IMR-90 (cell line): ENCODE data around the gene TNK1. TPM values are rescaled to one million over a fixed set of nuclear protein-coding genes. Genes with fewer than 3 reads are reported as not detected.

Source experiments
- ATAC-seq: fragments of 200-7000 bp; cut with Tn5 transposase; 2 replicates; pipeline ENCODE4 v1.9.1; 2020; ENCODE audit warnings: low read depth, mild to moderate bottlenecking, moderate library complexity
- BruUV-seq: library from RNA; stranded (reverse); fragments of 400-500 nt; replicated peaks from 2 replicates; lab custom pipeline; 2021; lab: Mats Ljungman, UMichigan
- CTCF ChIA-PET: fragments of 300-600 bp; formaldehyde crosslinking; extraction: SDS; loops from one replicate; lab custom pipeline; 2021; ENCODE audit warnings: antibody characterized with exemption; lab: Yijun Ruan, JAX
- POLR2A ChIA-PET: fragments of 300-600 bp; sonication (Branson Sonifier 250); formaldehyde crosslinking; loops from one replicate; lab custom pipeline; 2022; ENCODE audit warnings: antibody characterized with exemption; ENCODE audit not compliant: unreplicated experiment; lab: Charles Lee
- DNase-seq: peaks from one replicate; pipeline ENCODE4 v3.0.0; 2013
- H2AFZ ChIP-seq: replicated peaks from 2 replicates; pipeline ENCODE3; 2013; ENCODE audit warnings: low read length, mild to moderate bottlenecking; ENCODE audit not compliant: poor library complexity
- H2AK5ac ChIP-seq: 2 replicates; pipeline ENCODE4 v1.6.1; 2013; ENCODE audit warnings: low read depth, low read length, inconsistent platforms
- H2AK9ac ChIP-seq: replicated peaks from 2 replicates; pipeline ENCODE3; 2013; ENCODE audit warnings: mild to moderate bottlenecking, low read depth, low read length, moderate library complexity; ENCODE audit not compliant: poor library complexity
- H2BK120ac ChIP-seq: 2 replicates; pipeline ENCODE4 v1.6.1; 2013; ENCODE audit warnings: low read depth, low read length, inconsistent platforms
- H2BK15ac ChIP-seq: 3 replicates; pipeline ENCODE4 v1.6.1; 2013; ENCODE audit warnings: low read depth, low read length, inconsistent platforms
- H2BK20ac ChIP-seq: 2 replicates; pipeline ENCODE4 v1.6.1; 2013; ENCODE audit warnings: low read depth, mild to moderate bottlenecking, inconsistent platforms, low read length, moderate library complexity
- H2BK5ac ChIP-seq: 2 replicates; pipeline ENCODE4 v1.6.1; 2013; ENCODE audit warnings: mild to moderate bottlenecking, low read depth, low read length, inconsistent platforms; ENCODE audit not compliant: poor library complexity, severe bottlenecking
- H3K14ac ChIP-seq: replicated peaks from 2 replicates; pipeline ENCODE4 v1.6.1; 2013; ENCODE audit warnings: low read depth, low read length, inconsistent platforms
- H3K18ac ChIP-seq: 2 replicates; pipeline ENCODE4 v1.6.1; 2013; ENCODE audit warnings: low read depth, low read length, control low read depth
- H3K23ac ChIP-seq: 2 replicates; pipeline ENCODE4 v1.6.1; 2013; ENCODE audit warnings: low read depth, low read length, inconsistent platforms
- H3K27ac ChIP-seq: 2 replicates; pipeline ENCODE4 v1.5.1; 2013; ENCODE audit warnings: mild to moderate bottlenecking, control low read depth, low read length; ENCODE audit not compliant: insufficient read depth
- H3K27me3 ChIP-seq: 2 replicates; pipeline ENCODE4 v1.6.1; 2013; ENCODE audit warnings: low read length; ENCODE audit not compliant: control insufficient read depth, insufficient read depth
- H3K36me3 ChIP-seq: 2 replicates; pipeline ENCODE4 v1.6.1; 2013; ENCODE audit warnings: low read length, mixed read lengths; ENCODE audit not compliant: control insufficient read depth, insufficient read depth
- H3K4ac ChIP-seq: 2 replicates; pipeline ENCODE4 v1.6.1; 2013; ENCODE audit warnings: low read depth, low read length, inconsistent platforms
- H3K4me1 ChIP-seq: 2 replicates; pipeline ENCODE4 v1.6.1; 2013; ENCODE audit warnings: low read length, mixed read lengths; ENCODE audit not compliant: control insufficient read depth, insufficient read depth
- H3K4me2 ChIP-seq: 2 replicates; pipeline ENCODE4 v1.6.1; 2013; ENCODE audit warnings: low read depth, mild to moderate bottlenecking, control low read depth, low read length, moderate library complexity
- H3K4me3 ChIP-seq: 2 replicates; pipeline ENCODE4 v1.5.1; 2013; ENCODE audit warnings: low read depth, mild to moderate bottlenecking, control low read depth, low read length, moderate library complexity; ENCODE audit not compliant: insufficient read depth
- H3K56ac ChIP-seq: 2 replicates; pipeline ENCODE4 v1.6.1; 2013; ENCODE audit warnings: low read length, inconsistent platforms; ENCODE audit not compliant: insufficient read depth; ENCODE audit errors: extremely low read depth
- H3K79me1 ChIP-seq, 2 experiments: 2 replicates each; pipeline ENCODE4 v1.6.1; 2013; ENCODE audit warnings: low read length in 2 of 2, inconsistent platforms in 1 of 2, low read depth in 1 of 2
- H3K9ac ChIP-seq: 2 replicates; pipeline ENCODE4 v1.6.1; 2013; ENCODE audit warnings: low read depth, low read length, control low read depth
- H3K9me1 ChIP-seq: 2 replicates; pipeline ENCODE4 v1.6.1; 2013; ENCODE audit warnings: low read length, inconsistent platforms; ENCODE audit not compliant: insufficient read depth
- H3K9me3 ChIP-seq: 2 replicates; pipeline ENCODE4 v1.6.1; 2013; ENCODE audit warnings: low read length; ENCODE audit not compliant: control insufficient read depth, insufficient read depth
- H4K20me1 ChIP-seq: 2 replicates; pipeline ENCODE4 v1.6.1; 2013; ENCODE audit warnings: low read length, inconsistent platforms; ENCODE audit not compliant: insufficient read depth
- H4K5ac ChIP-seq: 2 replicates; pipeline ENCODE4 v1.6.1; 2013; ENCODE audit warnings: mild to moderate bottlenecking, low read depth, low read length, control low read depth
- H4K8ac ChIP-seq, 2 experiments: 2 replicates each; pipeline ENCODE4 v1.6.1; 2013; ENCODE audit warnings: low read depth in 2 of 2, low read length in 2 of 2, control low read depth in 1 of 2, inconsistent platforms in 1 of 2
- H4K91ac ChIP-seq: 2 replicates; pipeline ENCODE4 v1.6.1; 2013; ENCODE audit warnings: low read depth, low read length, inconsistent platforms; ENCODE audit not compliant: insufficient read depth
- CHD1 ChIP-seq: IDR thresholded peaks from 2 replicates; pipeline ENCODE4 v1.6.1; 2012; ENCODE audit warnings: low read depth, low read length, improper control_type of control experiment
- ELK1 ChIP-seq: fragments of 150-350 bp; IDR thresholded peaks from 2 replicates; pipeline ENCODE4 v1.6.1; 2016; ENCODE audit warnings: low read depth, mild to moderate bottlenecking, low read length, moderate library complexity, borderline replicate concordance
- MAFK ChIP-seq: IDR thresholded peaks from 2 replicates; pipeline ENCODE4 v1.6.1; 2012; ENCODE audit warnings: low read depth, low read length, improper control_type of control experiment
- RCOR1 ChIP-seq: IDR thresholded peaks from 2 replicates; pipeline ENCODE4 v1.6.1; 2012; ENCODE audit warnings: mild to moderate bottlenecking, low read length, improper control_type of control experiment; ENCODE audit not compliant: insufficient replicate concordance
- RFX5 ChIP-seq: IDR thresholded peaks from 2 replicates; pipeline ENCODE4 v1.8.0; 2012; ENCODE audit warnings: low read depth, mild to moderate bottlenecking, low read length, moderate library complexity
- SMC3 ChIP-seq: fragments of 150-350 bp; IDR thresholded peaks from 2 replicates; pipeline ENCODE4 v1.6.1; 2016; ENCODE audit warnings: low read depth, mild to moderate bottlenecking, antibody characterized with exemption, low read length, moderate library complexity
- USF2 ChIP-seq: fragments of 150-350 bp; IDR thresholded peaks from 2 replicates; pipeline ENCODE4 v1.6.1; 2017; ENCODE audit warnings: mild to moderate bottlenecking, antibody characterized with exemption, low read length, low read depth
- WGBS, 2 experiments: methylation state at CpG; one replicate each; pipeline versions ENCODE4 v1.1.5 to v1.1.7; 2013; ENCODE audit warnings: missing lambda C conversion rate in 2 of 2; ENCODE audit not compliant: insufficient read length in 1 of 2; ENCODE audit errors: extremely low coverage in 2 of 2; 5-methylcytosine and 5-hydroxymethylcytosine counted together
- dilution Hi-C: fragments of 300-500 bp; cut with HindIII; formaldehyde crosslinking; loops from one replicate; pipeline ENCODE4 v1.14.3; 2018; ENCODE audit warnings: low sequenced_read_pairs; ENCODE audit not compliant: unreplicated experiment
- in situ Hi-C: fragments of 300-500 bp; cut with MboI; formaldehyde crosslinking; loops from 3 replicates; pipeline ENCODE4 v1.14.3; 2019; ENCODE audit warnings: low sequenced_read_pairs, inconsistent platforms, mixed read lengths
- intact Hi-C: fragments of 100-400 bp; cut with micrococcal nuclease; formaldehyde crosslinking; loops from 2 replicates; pipeline ENCODE4 v1.10.0; 2022
- polyA plus RNA-seq, 3 experiments: library from polyadenylated mRNA; depleted of rRNA; stranded (reverse); fragments of >200 nt; gene quantifications; 2 replicates each; pipeline ENCODE4 v1.2.3, GENCODE V29; 2012; ENCODE audit warnings: low replicate concordance in 1 of 3
- total RNA-seq: library from RNA; depleted of rRNA; stranded (reverse); fragments of >200 nt; gene quantifications from 2 replicates; pipeline ENCODE4 v1.2.3, GENCODE V29; 2012

Gene TNK1
- total and polyA plus RNA-seq, 2 of the 4 experiments (the other 2 are of a cell fraction) = 0.44 to 0.54 TPM

GRCh38 chr17:7398612-7399011 lies 17.7 kb downstream of the TNK1 start:
- H3K4ac ChIP-seq = no peak overlapping the region
- H4K91ac ChIP-seq = no peak overlapping the region
- dilution Hi-C loops (no loop called here), in situ Hi-C loops (no loop called here), intact Hi-C loops (no loop called here)
- H3K14ac ChIP-seq = no peak overlapping the region
- no peak overlapping the region for H2BK120ac ChIP-seq
- no TSS peak for BruUV-seq
- TF ChIP-seq MAFK (no peak), CHD1 (no peak), RFX5 (no peak), SMC3 (no peak), RCOR1 (no peak), USF2 (no peak), ELK1 (no peak)
- H3K27ac ChIP-seq = no peak overlapping the region
- H3K9ac ChIP-seq = no peak overlapping the region
- no peak overlapping the region for H4K5ac ChIP-seq
- no peak overlapping the region for H4K8ac ChIP-seq
- peaks cover 8% of the 10 kb centered on the region for H3K4me1 ChIP-seq
- H3K27me3 ChIP-seq = no peaks in the 10 kb centered on the region
- no peaks in the 10 kb centered on the region for H4K20me1 ChIP-seq
- no peak overlapping the region for H2AK9ac ChIP-seq
- H3K9me1 ChIP-seq = peaks cover 4% of the 10 kb centered on the region; the same call in 1 of the 2 replicates
- no peak overlapping the region for H3K23ac ChIP-seq
- H3K36me3 ChIP-seq = no peaks in the 10 kb centered on the region
- H3K9me3 ChIP-seq = no peaks in the 10 kb centered on the region
- no peak overlapping the region for H2BK20ac ChIP-seq
- H2BK5ac ChIP-seq = no peak overlapping the region
- H3K4me2 ChIP-seq = no peak overlapping the region
- H2AK5ac ChIP-seq = no peak overlapping the region
- no peak overlapping the region for H2AFZ ChIP-seq
- no peak overlapping the region for H3K4me3 ChIP-seq
- POLR2A ChIA-PET = no interaction called here
- peaks cover 15 to 32% of the 10 kb centered on the region in 2 experiments for H3K79me1 ChIP-seq
- ATAC-seq (no peak), DNase-seq (no peak)
- H2BK15ac ChIP-seq = no peak overlapping the region
- CTCF ChIA-PET = interaction anchor here (0.6 kb wide), 1 partner anchor 43 kb away, joined by 5 read pairs; no protein-coding TSS in a partner anchor
- no peak overlapping the region for H3K56ac ChIP-seq
- no CpG with 5 or more reads among the region's 2 CpGs for WGBS, 2 experiments
- no peak overlapping the region for H3K18ac ChIP-seq
